Measurements from ENCODE around the gene FAM163B.

Gene FAM163B

DNA sequence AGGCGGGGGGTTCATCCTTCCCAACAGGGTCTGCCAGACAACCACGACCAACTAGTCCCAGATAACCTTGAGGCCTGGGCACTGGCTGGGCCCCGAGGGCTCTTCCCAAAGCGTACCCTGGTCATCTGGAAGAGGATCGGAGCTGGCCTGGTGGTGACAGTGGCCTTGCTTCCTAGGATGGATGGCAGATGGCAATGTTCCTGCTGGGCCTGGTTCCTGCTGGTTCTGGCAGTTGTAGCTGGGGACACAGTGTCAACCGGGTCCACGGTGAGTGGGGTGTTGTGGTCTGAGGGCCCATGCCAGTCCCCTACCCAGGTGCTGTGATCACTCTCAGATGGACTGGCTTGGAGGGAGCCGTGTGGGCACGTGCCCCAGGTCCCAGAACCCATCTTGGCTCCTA lies 72.7 kb downstream of the FAM163B start:
- no peak for ATAC-seq
- TF ChIP-seq ZNF8 (CRISPR knock-in tag; IDR thresholded peaks at IDR 0.05) (no peak), ISL1 (CRISPR knock-in tag; IDR thresholded peaks at IDR 0.05) (no peak), BACH2 (CRISPR knock-in tag; IDR thresholded peaks at IDR 0.05; ENCODE audit: borderline replicate concordance) (no peak), TCF4 (CRISPR knock-in tag; IDR thresholded peaks at IDR 0.05; ENCODE audit: borderline replicate concordance) (no peak), ZNF70 (CRISPR knock-in tag; IDR thresholded peaks at IDR 0.05) (no peak), ZFP3 (CRISPR knock-in tag; IDR thresholded peaks at IDR 0.05) (no peak)
- TF ChIP-seq, protein P1, sequence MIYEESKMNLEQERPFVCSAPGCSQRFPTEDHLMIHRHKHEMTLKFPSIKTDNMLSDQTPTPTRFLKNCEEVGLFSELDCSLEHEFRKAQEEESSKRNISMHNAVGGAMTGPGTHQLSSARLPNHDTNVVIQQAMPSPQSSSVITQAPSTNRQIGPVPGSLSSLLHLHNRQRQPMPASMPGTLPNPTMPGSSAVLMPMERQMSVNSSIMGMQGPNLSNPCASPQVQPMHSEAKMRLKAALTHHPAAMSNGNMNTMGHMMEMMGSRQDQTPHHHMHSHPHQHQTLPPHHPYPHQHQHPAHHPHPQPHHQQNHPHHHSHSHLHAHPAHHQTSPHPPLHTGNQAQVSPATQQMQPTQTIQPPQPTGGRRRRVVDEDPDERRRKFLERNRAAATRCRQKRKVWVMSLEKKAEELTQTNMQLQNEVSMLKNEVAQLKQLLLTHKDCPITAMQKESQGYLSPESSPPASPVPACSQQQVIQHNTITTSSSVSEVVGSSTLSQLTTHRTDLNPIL (CRISPR knock-in tag; IDR thresholded peaks at IDR 0.05; ENCODE audit: low read depth) = no peak
- TF ChIP-seq, protein P2, sequence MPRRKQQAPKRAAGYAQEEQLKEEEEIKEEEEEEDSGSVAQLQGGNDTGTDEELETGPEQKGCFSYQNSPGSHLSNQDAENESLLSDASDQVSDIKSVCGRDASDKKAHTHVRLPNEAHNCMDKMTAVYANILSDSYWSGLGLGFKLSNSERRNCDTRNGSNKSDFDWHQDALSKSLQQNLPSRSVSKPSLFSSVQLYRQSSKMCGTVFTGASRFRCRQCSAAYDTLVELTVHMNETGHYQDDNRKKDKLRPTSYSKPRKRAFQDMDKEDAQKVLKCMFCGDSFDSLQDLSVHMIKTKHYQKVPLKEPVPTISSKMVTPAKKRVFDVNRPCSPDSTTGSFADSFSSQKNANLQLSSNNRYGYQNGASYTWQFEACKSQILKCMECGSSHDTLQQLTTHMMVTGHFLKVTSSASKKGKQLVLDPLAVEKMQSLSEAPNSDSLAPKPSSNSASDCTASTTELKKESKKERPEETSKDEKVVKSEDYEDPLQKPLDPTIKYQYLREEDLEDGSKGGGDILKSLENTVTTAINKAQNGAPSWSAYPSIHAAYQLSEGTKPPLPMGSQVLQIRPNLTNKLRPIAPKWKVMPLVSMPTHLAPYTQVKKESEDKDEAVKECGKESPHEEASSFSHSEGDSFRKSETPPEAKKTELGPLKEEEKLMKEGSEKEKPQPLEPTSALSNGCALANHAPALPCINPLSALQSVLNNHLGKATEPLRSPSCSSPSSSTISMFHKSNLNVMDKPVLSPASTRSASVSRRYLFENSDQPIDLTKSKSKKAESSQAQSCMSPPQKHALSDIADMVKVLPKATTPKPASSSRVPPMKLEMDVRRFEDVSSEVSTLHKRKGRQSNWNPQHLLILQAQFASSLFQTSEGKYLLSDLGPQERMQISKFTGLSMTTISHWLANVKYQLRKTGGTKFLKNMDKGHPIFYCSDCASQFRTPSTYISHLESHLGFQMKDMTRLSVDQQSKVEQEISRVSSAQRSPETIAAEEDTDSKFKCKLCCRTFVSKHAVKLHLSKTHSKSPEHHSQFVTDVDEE (CRISPR knock-in tag; IDR thresholded peaks at IDR 0.05) = no peak

DNA sequence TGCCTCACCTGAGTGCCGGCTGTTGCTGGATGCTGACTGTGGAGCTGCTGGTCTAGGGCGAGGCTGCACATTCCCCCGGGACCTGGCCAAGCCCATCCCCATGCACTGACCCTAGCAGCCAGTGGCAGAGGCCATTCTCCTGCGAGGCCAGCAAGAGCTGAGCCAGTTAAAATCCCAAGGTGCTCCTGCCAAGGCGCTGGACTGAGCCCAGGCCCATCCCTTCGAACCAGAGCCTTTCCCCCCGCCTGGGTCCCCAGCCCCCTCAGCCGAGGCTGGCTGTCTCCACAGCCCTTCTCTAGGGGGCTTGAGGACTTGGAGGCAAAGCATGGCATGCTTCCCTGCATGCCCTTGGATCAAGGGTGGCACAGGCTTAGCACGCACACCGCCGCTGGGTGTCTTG lies 73.1 kb downstream of the FAM163B start:
- no peak for ATAC-seq
- TF ChIP-seq GLIS3 (CRISPR knock-in tag; IDR thresholded peaks at IDR 0.05) = no peak
- TF ChIP-seq ZNF8 (CRISPR knock-in tag; IDR thresholded peaks at IDR 0.05) = no peak
- TF ChIP-seq, protein P1 (CRISPR knock-in tag; IDR thresholded peaks at IDR 0.05; ENCODE audit: low read depth) = no peak
- TF ChIP-seq CSDC2 (CRISPR knock-in tag; IDR thresholded peaks at IDR 0.05) = no peak
- TF ChIP-seq TOX (CRISPR knock-in tag; IDR thresholded peaks at IDR 0.05; ENCODE audit: borderline replicate concordance) = no peak
- TF ChIP-seq ZFP30 (CRISPR knock-in tag; IDR thresholded peaks at IDR 0.05) = no peak
- TF ChIP-seq, protein P3, sequence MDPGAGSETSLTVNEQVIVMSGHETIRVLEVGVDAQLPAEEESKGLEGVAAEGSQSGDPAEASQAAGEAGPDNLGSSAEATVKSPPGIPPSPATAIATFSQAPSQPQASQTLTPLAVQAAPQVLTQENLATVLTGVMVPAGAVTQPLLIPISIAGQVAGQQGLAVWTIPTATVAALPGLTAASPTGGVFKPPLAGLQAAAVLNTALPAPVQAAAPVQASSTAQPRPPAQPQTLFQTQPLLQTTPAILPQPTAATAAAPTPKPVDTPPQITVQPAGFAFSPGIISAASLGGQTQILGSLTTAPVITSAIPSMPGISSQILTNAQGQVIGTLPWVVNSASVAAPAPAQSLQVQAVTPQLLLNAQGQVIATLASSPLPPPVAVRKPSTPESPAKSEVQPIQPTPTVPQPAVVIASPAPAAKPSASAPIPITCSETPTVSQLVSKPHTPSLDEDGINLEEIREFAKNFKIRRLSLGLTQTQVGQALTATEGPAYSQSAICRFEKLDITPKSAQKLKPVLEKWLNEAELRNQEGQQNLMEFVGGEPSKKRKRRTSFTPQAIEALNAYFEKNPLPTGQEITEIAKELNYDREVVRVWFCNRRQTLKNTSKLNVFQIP (CRISPR knock-in tag; IDR thresholded peaks at IDR 0.05; ENCODE audit: borderline replicate concordance, low read depth) = no peak
- no peak for TF ChIP-seq SNAI2 (CRISPR knock-in tag; IDR thresholded peaks at IDR 0.05)

DNA sequence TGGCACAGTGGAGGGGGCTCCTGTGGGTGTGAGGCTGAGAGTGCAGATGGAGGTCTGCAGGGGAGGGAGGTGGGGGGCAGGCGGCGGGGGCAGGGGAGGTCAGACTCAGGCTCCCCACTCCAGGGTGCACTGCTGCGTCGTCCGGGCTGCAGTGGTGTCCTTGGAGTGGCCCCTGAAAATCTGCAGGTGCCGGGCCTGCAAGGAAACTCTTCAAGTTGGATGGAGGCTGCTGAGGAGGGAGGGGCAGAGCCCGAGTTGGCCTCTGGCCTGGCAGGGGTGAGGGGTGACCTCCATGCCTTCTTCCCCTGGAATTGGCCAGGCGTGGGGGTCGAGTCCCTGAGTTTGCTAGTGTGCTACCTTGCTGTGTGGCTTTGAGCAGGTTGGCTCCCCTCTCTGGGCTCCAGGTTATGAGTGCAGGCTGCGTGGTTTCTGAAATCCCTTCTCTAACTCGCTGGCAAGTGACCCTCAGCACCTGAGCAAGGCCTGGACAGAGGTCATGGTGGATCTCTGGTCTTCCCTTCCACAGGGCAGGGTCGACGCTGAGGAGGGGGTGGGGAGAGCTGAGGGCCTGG lies 73.8 kb downstream of the FAM163B start:
- ATAC-seq = no peak
- TF ChIP-seq, protein P1 (CRISPR knock-in tag; IDR thresholded peaks at IDR 0.05; ENCODE audit: low read depth) = no peak
- TF ChIP-seq GLIS3 (CRISPR knock-in tag; IDR thresholded peaks at IDR 0.05) = no peak
- no peak for TF ChIP-seq ARNTL (CRISPR knock-in tag; IDR thresholded peaks at IDR 0.05; ENCODE audit: borderline replicate concordance, low read depth)
- no peak for TF ChIP-seq RARB (CRISPR knock-in tag; IDR thresholded peaks at IDR 0.05)
- TF ChIP-seq, protein P2 (CRISPR knock-in tag; IDR thresholded peaks at IDR 0.05) = no peak
